HepG2 (cell line): ENCODE data around the gene CREB1. TPM values are rescaled to one million over a fixed set of nuclear protein-coding genes. Genes with fewer than 3 reads are reported as not detected.

Source experiments
- ATF6 ChIP-seq: sonication (generic); formaldehyde crosslinking; conservative IDR thresholded peaks from 2 replicates; pipeline ENCODE4 v1.4.0; 2020; ENCODE audit warnings: missing genetic modification reagents
- MED8 ChIP-seq: sonication (generic); formaldehyde crosslinking; IDR thresholded peaks from 2 replicates; pipeline ENCODE4 v1.8.1; 2023; ENCODE audit warnings: mild to moderate bottlenecking, missing genetic modification reagents; ENCODE audit not compliant: insufficient replicate concordance
- ZNF552 ChIP-seq: sonication (generic); formaldehyde crosslinking; IDR thresholded peaks from 2 replicates; pipeline ENCODE4 v1.9.0; 2022; ENCODE audit warnings: missing genetic modification reagents, mild to moderate bottlenecking, borderline replicate concordance
- ZNF749 ChIP-seq: sonication (generic); formaldehyde crosslinking; IDR thresholded peaks from 2 replicates; pipeline ENCODE4 v1.8.0; 2022; ENCODE audit warnings: mild to moderate bottlenecking, missing genetic modification reagents, moderate library complexity, borderline replicate concordance
- ZNF800 ChIP-seq: sonication (generic); formaldehyde crosslinking; IDR thresholded peaks from 2 replicates; pipeline ENCODE4 v1.4.0; 2020; ENCODE audit warnings: missing genetic modification reagents
- polyA plus RNA-seq, 8 experiments: library from polyadenylated mRNA; depleted of rRNA in 3 of 8; stranded (reverse) in 7 of 8; unstranded in 1 of 8; fragments of >200 nt; fragmentation: Illumina TruSeq in 4 of 8; extraction: Trizol in 4 of 8; gene quantifications; 2 replicates each; pipeline versions ENCODE4 v1.2.1 to v1.2.3, GENCODE V29; 2011 to 2016; ENCODE audit warnings: low read depth in 4 of 8, missing spikeins in 1 of 8, mixed read lengths in 1 of 8; ENCODE audit not compliant: insufficient read depth in 1 of 8
- total RNA-seq, 5 experiments: library from RNA; depleted of rRNA; stranded (reverse); fragments of >200 nt; fragmentation: Illumina TruSeq; extraction: Trizol; gene quantifications; 2 replicates each; pipeline ENCODE4 v1.2.3, GENCODE V29; 2016; ENCODE audit warnings: low read depth in 1 of 5
- TF ChIP-seq, protein P1 (sequence below): sonication (generic); formaldehyde crosslinking; conservative IDR thresholded peaks from 2 replicates; pipeline ENCODE4 v1.8.0; 2022; ENCODE audit warnings: missing genetic modification reagents

CREB1 gene
- total and polyA plus RNA-seq, 2 of the 13 experiments (the other 11 are each of a cell fraction or from before 2014, with no cell fraction given): 51.8 to 51.9 TPM

- TF ChIP-seq ZNF749 (CRISPR knock-in tag): no peak
- no peak for TF ChIP-seq ZNF552 (CRISPR knock-in tag)
- TF ChIP-seq ZNF800 (CRISPR knock-in tag): no peak
- TF ChIP-seq, protein P1, sequence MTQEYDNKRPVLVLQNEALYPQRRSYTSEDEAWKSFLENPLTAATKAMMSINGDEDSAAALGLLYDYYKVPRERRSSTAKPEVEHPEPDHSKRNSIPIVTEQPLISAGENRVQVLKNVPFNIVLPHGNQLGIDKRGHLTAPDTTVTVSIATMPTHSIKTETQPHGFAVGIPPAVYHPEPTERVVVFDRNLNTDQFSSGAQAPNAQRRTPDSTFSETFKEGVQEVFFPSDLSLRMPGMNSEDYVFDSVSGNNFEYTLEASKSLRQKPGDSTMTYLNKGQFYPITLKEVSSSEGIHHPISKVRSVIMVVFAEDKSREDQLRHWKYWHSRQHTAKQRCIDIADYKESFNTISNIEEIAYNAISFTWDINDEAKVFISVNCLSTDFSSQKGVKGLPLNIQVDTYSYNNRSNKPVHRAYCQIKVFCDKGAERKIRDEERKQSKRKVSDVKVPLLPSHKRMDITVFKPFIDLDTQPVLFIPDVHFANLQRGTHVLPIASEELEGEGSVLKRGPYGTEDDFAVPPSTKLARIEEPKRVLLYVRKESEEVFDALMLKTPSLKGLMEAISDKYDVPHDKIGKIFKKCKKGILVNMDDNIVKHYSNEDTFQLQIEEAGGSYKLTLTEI (CRISPR knock-in tag): no peak
- no peak for TF ChIP-seq MED8 (CRISPR knock-in tag)
- no peak for TF ChIP-seq ATF6 (CRISPR knock-in tag)
- TF ChIP-seq, all 625 proteins: peak for 0
Observed at GRCh38 chr2:207616185-207616584, 86.4 kb downstream of the CREB1 start (continued).
